Fibroblast of skin of left quadriceps (primary cell): ENCODE results near the gene RECQL5.
"Not testable (repeated sequence)": the region's sequence is repeated elsewhere in the genome, so short reads cannot be mapped to it uniquely, and the experiment has no call there.

Experiments
- DNase-seq, 2 experiments: peaks; one replicate each; pipeline ENCODE4 v3.0.0-alpha.2; 2013; ENCODE audit warnings: low read depth in 2 of 2

RECQL5 gene

GRCh38 chr17:75616521-75617122 lies 50.3 kb downstream of the RECQL5 start:
- no peak for DNase-seq

- DNase-seq: no peak
Measured at GRCh38 chr17:75615301-75615700, 51.7 kb downstream of the RECQL5 start.

DNA sequence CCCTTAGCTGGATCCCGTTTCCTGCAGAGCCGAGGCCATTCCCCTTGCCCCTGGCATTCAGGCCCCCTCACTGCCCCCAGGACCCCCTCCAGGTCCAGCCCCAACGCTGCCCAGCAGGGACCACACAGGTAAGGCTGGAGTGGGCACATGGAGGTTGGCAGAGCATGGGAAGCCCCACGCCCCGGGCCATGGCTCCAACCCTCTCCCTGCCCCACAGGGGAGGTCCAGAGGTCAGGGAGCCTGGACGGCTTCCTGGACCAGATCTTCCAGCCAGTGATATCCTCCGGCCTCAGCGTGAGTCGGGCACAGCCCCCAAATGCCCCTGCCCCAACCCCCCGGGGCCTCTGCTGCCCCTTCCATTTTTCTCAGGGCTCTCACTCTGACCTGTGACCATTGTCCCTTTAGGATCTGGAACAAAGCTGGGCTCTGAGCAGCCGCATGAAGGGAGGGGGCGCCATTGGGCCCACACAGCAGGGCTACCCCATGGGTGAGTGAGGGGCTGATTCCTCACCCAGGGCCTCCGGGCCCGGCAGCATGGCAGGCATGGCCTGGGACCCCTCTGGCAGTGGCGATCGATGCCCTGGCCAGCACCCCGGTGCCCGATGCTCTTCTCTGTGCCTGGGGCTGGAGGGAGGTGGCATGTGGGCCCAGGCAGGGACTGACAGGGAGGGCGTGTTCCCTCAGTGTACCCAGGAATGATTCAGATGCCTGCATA lies 52.2 kb downstream of the RECQL5 start:
- no peak for DNase-seq

DNA sequence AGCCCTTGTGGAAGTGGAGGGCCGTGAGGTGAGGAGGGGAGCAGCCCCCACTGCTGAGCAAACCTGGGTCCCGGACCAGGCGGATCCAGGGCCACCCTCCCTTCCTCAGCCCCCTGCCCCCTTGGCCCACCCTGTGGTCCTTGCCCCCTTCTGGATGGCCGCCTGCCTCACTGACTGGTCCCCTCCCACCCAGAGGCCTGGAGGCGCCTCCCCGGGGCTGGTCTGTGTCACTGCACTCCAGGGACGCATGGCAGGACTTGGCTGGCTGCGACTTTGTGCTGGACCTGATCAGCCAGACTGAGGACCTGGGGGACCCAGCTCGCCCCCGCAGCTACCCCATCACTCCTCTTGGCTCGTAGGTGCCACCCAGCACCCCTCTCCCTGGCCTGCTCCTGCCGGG lies 52.9 kb downstream of the RECQL5 start:
- DNase-seq: no peak

DNA sequence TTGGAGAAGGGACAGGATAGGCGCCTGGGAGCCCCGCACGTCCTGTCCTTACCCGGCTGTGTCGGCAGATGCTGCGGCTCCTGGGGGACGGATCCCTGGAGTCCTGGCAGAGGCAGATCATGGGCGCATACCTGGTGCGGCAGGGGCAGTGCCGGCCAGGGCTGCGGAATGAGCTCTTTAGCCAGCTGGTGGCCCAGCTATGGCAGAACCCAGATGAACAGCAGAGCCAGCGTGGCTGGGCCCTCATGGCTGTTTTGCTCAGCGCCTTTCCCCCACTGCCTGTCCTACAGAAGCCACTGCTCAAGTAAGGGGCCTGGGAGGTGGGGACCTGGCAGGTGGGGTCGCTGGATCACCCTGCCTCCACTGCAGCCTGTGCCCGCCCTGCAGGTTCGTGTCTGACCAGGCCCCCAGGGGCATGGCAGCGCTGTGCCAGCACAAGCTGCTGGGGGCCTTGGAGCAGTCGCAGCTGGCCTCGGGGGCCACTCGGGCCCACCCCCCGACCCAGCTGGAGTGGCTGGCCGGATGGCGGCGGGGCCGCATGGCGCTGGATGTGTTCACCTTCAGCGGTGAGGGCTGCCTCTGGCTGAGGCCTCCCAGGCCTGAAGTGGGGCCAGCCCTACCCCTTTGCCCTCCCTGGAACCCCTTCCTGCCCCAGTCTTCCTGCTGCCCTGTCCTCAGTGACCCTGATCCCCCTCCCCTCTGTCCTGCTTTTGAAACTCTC lies 53.9 kb downstream of the RECQL5 start:
- DNase-seq: no peak

- DNase-seq: no peak
Measured at GRCh38 chr17:75611851-75612429, 55.0 kb downstream of the RECQL5 start.

GRCh38 chr17:75610103-75610984 lies 56.6 kb downstream of the RECQL5 start:
- no peak for DNase-seq

- no peak for DNase-seq
Measured at GRCh38 chr17:75607086-75607485, 59.9 kb downstream of the RECQL5 start.

GRCh38 chr17:75605790-75606189 lies 61.2 kb downstream of the RECQL5 start:
- no peak for DNase-seq

GRCh38 chr17:75604034-75604695 lies 62.8 kb downstream of the RECQL5 start:
- DNase-seq: no peak

GRCh38 chr17:75603123-75603522 lies 63.8 kb downstream of the RECQL5 start:
- DNase-seq: no peak

DNA sequence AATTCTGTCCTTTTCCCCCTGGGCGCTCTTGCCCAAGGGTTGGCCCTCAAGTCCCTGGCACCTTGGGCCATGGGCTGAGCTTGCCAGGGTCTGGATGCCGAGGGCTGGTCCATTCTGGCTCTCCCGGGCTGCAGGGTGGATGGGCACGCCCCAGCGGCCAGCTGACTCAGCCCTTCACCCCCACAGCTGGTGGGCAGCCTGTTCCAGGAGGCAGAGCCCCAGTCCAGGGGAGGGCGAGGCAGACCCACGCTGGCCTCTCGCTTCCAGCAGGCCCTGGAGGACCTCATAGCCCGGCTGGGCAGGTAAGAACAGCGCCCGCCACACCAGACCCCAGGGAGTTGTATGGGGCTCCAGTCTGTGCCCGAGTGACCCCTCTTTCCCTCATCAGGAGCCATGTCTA lies 64.3 kb downstream of the RECQL5 start:
- no peak for DNase-seq

DNA sequence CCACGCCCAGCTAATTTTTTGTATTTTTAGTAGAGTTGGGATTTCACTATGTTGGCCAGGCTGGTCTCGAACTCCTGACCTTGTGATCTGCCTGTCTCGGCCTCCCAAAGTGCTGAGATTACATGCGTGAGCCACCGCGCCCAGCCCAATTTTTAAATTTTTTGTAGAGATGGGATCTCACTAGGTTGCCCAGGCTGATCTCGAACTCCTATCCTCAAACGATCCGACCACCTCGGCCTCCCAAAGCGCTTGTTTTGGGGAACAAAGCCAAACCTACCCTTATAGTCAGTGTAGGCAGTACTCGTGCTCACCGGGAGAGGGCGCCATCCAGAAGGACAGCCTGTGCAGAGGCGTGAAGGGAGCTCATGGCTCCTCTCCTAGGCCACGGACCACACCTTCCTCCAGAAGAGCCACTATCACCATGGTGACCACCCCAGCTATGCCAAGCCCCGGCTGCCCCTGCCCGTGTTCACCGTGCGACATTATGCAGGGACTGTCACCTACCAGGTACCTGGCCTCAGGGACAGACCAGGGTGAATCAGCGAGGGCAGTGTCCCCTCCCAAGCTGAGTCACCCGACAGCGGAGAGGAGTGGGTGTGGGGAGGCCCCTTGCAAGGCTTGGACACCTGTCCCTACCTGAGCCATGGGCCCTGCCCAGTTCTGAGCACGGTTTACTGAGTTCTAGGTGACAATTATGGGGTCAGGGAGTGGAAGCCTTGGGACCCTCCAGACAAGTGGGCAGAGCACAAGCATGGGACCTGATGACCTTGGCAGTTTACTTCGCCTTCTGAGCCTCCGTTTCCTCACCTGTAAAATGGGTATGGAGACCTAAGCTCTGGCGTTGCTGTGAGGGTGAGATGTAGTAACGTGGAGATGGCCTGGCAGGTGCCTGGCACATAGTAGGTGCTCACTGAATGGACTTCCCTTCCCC lies 65.6 kb downstream of the RECQL5 start:
- no peak for DNase-seq

- DNase-seq: no peak
Measured at GRCh38 chr17:75596320-75597087, 70.5 kb downstream of the RECQL5 start.

DNA sequence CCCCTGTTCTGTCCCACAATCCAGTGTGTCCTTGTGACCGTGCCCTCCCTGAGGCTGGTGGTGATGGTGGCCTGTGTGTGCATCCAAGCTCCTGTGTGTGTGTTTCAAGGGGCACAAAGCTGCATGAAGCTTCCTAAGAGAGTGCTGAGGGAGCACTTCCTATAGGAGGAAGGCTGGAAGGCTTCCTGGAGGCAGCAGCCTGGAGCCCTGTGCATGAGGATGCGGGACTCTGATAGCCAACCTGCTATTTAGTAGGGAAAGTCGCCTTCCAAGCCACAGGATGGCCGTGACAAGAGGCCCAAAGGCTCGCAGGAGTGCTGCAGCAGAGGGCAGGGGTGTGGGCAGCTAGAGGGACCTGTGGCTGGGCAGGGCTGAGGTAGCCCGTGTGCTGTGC lies 71.0 kb downstream of the RECQL5 start:
- DNase-seq: no peak

DNA sequence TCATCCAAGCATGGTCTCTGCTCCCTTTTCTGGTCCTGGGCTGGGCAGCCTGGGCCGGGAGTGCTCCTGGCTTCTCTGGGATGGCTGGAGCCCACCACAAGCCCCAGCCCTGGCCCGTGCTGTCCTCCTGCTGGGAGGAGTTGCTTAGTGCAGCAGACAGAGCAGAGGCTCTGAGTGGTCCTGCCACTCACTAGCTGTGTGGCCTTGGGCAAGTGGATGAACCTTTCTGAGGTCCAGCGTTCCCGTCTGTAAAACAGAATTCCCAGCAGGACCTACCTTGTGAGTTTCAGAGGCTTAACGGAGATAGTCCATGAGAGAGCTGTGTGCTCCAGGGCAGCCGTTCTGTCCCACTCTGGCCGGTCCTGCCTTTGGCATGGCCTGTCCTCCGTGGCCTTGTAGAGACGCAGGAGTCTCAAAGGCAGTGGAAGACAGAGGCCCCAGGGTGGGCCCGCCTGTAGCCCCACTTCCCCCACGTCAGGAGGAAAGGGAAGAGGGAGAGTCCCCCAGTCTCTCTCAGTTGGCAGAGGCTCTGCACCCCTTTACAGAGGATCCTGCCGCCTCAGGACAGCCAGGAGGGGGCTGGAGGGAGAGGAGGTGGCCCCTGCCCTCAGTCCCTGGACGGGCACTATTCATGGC lies 71.6 kb downstream of the RECQL5 start:
- no peak for DNase-seq

- DNase-seq: no peak
Measured at GRCh38 chr17:75594499-75595283, 72.3 kb downstream of the RECQL5 start.

GRCh38 chr17:75593430-75593829 lies 73.5 kb downstream of the RECQL5 start:
- not testable (repeated sequence) for DNase-seq
